Panc1 (cell line): ENCODE results near the gene DLG3. TPM values are rescaled to one million over a fixed set of nuclear protein-coding genes. Genes with fewer than 3 reads are reported as not detected.

Experiments used
- ATAC-seq: fragments of 200-7000 bp; cut with Tn5 transposase; 2 replicates; pipeline ENCODE4 v1.9.1; 2020; ENCODE audit warnings: mild to moderate bottlenecking, moderate library complexity
- BruUV-seq: library from RNA; stranded (reverse); fragments of 400-500 nt; replicated peaks from 2 replicates; lab custom pipeline; 2021; lab: Mats Ljungman, UMichigan
- CTCF ChIA-PET: fragments of 300-600 bp; sonication (Branson Sonifier 250); formaldehyde crosslinking; loops from one replicate; lab custom pipeline; 2022; ENCODE audit warnings: antibody characterized with exemption; lab: Charles Lee
- POLR2A ChIA-PET: fragments of 300-600 bp; sonication (Branson Sonifier 250); formaldehyde crosslinking; loops from one replicate; lab custom pipeline; 2022; ENCODE audit warnings: antibody characterized with exemption; lab: Charles Lee
- DNase-seq: peaks from one replicate; pipeline ENCODE4 v3.0.0-alpha.2; 2010; ENCODE audit warnings: low read depth, low spot score
- H3K27ac ChIP-seq: 2 replicates; pipeline ENCODE4 v1.5.1; 2011; ENCODE audit warnings: mild to moderate bottlenecking, low read length, inconsistent platforms
- H3K27me3 ChIP-seq: fragments of 200-500 bp; sonication (Bioruptor generic); 2 replicates; pipeline ENCODE4 v1.6.0; 2014; ENCODE audit warnings: low read length, inconsistent platforms; ENCODE audit not compliant: control insufficient read depth, insufficient read depth
- H3K36me3 ChIP-seq: fragments of 200-500 bp; sonication (Bioruptor generic); 2 replicates; pipeline ENCODE4 v1.5.1; 2014; ENCODE audit warnings: inconsistent platforms, mild to moderate bottlenecking, low read length, moderate library complexity; ENCODE audit not compliant: control insufficient read depth, insufficient read depth
- H3K4me1 ChIP-seq: 2 replicates; pipeline ENCODE4 v1.5.1; 2011; ENCODE audit warnings: inconsistent platforms, mild to moderate bottlenecking, low read length, moderate library complexity; ENCODE audit not compliant: control insufficient read depth, insufficient read depth
- H3K4me3 ChIP-seq, 2 experiments: 2 replicates each; pipeline ENCODE4 v1.5.1; 2011 to 2012; ENCODE audit warnings: low read depth in 2 of 2, low read length in 2 of 2, mild to moderate bottlenecking in 2 of 2, inconsistent platforms in 1 of 2, moderate library complexity in 1 of 2
- H3K9me3 ChIP-seq: fragments of 200-500 bp; sonication (Bioruptor generic); 2 replicates; pipeline ENCODE4 v1.5.1; 2014; ENCODE audit warnings: low read depth, mild to moderate bottlenecking, inconsistent platforms, low read length, moderate library complexity; ENCODE audit not compliant: control insufficient read depth, insufficient read depth
- CTCF ChIP-seq: fragments of 450-650 bp; IDR thresholded peaks from 2 replicates; pipeline ENCODE4 v1.5.1; 2017; ENCODE audit warnings: mild to moderate bottlenecking
- POLR2AphosphoS5 ChIP-seq: IDR thresholded peaks from 2 replicates; pipeline ENCODE4 v1.6.1; 2012; ENCODE audit warnings: mild to moderate bottlenecking, low read depth, low read length, moderate library complexity
- REST ChIP-seq, 2 experiments: IDR thresholded peaks; 2 replicates each; pipeline ENCODE4 v1.6.1; 2011 to 2012; ENCODE audit warnings: low read depth in 2 of 2, control low read depth in 1 of 2, low read length in 1 of 2, mild to moderate bottlenecking in 1 of 2, moderate library complexity in 1 of 2; ENCODE audit not compliant: insufficient read depth in 1 of 2
- SIN3A ChIP-seq: IDR thresholded peaks from 2 replicates; pipeline ENCODE4 v1.6.1; 2012; ENCODE audit warnings: low read depth, mild to moderate bottlenecking, low read length, moderate library complexity, borderline replicate concordance; ENCODE audit not compliant: insufficient read depth
- TCF7L2 ChIP-seq: IDR thresholded peaks from 2 replicates; pipeline ENCODE4 v1.6.1; 2011; ENCODE audit warnings: mild to moderate bottlenecking, low read depth, low read length, inconsistent platforms
- in situ Hi-C: cut with HindIII; loops from 2 replicates; pipeline ENCODE4 v1.10.0; 2016; ENCODE audit warnings: low sequenced_read_pairs, low pct_unique_long_range_greater_than_20kb
- intact Hi-C: fragments of 100-400 bp; cut with micrococcal nuclease; formaldehyde crosslinking; loops from one replicate; pipeline ENCODE4 v1.10.0; 2022; ENCODE audit not compliant: unreplicated experiment
- total RNA-seq: library from RNA; stranded (reverse); gene quantifications from one replicate; pipeline ENCODE4 v1.2.1, GENCODE V29; 2021; ENCODE audit not compliant: unreplicated experiment

Gene DLG3
- total RNA-seq, 1 experiment from 2014 or later, result 3.0 TPM

GRCh38 chrX:70477734-70478075, 33.1 kb downstream of the DLG3 start:
- intact Hi-C loops, result no loop called here

GRCh38 chrX:70478526-70479245, 34.1 kb downstream of the DLG3 start:
- TF ChIP-seq POLR2AphosphoS5 (no peak), CTCF (no peak), SIN3A (no peak), REST (IDR thresholded peaks at IDR 0.05; ENCODE audit: insufficient read depth in 1 of 2, low read depth in 2 of 2, low read length in 1 of 2) (no peak), TCF7L2 (no peak)

More at GRCh38 chrX:70477734-70478075, 33.1 kb downstream of the DLG3 start:
- DNase-seq (no peak), ATAC-seq (no peak)
- POLR2A ChIA-PET, result no interaction called here
- Histone ChIP-seq H3K27ac (no peak overlapping the region), H3K4me1 (peaks cover 3% of the 10 kb centered on the region; the same call in 1 of the 2 replicates), H3K4me3 (no peak overlapping the region), H3K36me3 (no peaks in the 10 kb centered on the region), H3K27me3 (no peaks in the 10 kb centered on the region), H3K9me3 (no peaks in the 10 kb centered on the region)
- no TSS peak for BruUV-seq
- CTCF ChIA-PET, result interaction anchor here (0.8 kb wide), 1 partner anchor 44 kb away, joined by 5 read pairs; no protein-coding TSS in a partner anchor
- in situ Hi-C loops, result no loop called here
- TF ChIP-seq TCF7L2 (no peak), CTCF (no peak), POLR2AphosphoS5 (no peak), SIN3A (no peak)

More at GRCh38 chrX:70478526-70479245, 34.1 kb downstream of the DLG3 start:
- intact Hi-C loops, result no loop called here
- no TSS peak for BruUV-seq
- Histone ChIP-seq H3K27me3 (no peaks in the 10 kb centered on the region), H3K4me3 (no peak overlapping the region), H3K27ac (no peak overlapping the region), H3K36me3 (no peaks in the 10 kb centered on the region), H3K4me1 (peaks cover 3% of the 10 kb centered on the region; the same call in 1 of the 2 replicates), H3K9me3 (no peaks in the 10 kb centered on the region)
- ChIA-PET CTCF (interaction anchor here (0.8 kb wide), 1 partner anchor 45 kb away, joined by 5 read pairs; no protein-coding TSS in a partner anchor), POLR2A (no interaction called here)
- DNase-seq (no peak), ATAC-seq (no peak)
- in situ Hi-C loops, result no loop called here
